Liver (tissue), 3 donors: ENCODE measurements around the gene MSI2.

Experiments
- EGR1 ChIP-seq, 2 donors: IDR thresholded peaks; 2 replicates each; pipeline ENCODE4 v1.6.1; 2016 to 2018; ENCODE audit warnings: antibody characterized with exemption in 2 of 2, low read depth in 2 of 2
- SP1 ChIP-seq: IDR thresholded peaks from 2 replicates; pipeline ENCODE4 v1.6.1; 2018; ENCODE audit warnings: antibody characterized with exemption, mild to moderate bottlenecking
- YY1 ChIP-seq: IDR thresholded peaks from 2 replicates; pipeline ENCODE4 v1.6.1; 2016; ENCODE audit warnings: antibody characterized with exemption, mild to moderate bottlenecking
- TF ChIP-seq, protein P1 (sequence below): IDR thresholded peaks from 2 replicates; pipeline ENCODE4 v1.6.1; 2016; ENCODE audit warnings: antibody characterized with exemption
- TF ChIP-seq, protein P2 (sequence below): fragments of 150-350 bp; IDR thresholded peaks from 2 replicates; pipeline ENCODE4 v1.5.1; 2017; ENCODE audit warnings: improper control_type of control experiment, low read depth, low read length; ENCODE audit not compliant: missing input control
- donor health status: healthy.
- donor health status: healthy.

DNA sequence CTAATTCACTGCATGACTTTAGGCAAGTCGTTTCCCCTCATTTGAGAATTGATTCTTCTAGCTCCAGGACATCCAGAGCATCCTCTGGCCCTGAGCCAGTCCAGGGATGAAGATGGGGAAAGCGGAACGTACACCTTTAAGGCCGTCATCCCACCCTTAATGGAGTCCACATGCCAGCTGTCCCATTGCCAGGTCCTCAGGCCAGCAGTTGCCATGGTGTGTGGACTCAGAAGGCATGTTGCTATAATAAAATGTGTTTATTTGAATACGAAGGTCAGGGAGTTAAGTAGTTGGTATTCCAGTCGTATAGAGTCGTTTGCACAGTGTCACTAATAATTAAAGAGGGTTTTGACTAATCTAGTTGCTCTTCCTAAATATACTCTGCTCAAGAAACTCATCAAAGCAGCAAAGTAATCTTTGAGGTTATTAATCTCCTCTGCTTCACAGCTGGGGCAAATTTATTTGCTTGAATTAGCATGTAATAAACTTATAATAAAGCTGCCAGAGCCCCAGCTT, 458.4 kb downstream of the MSI2 start:
- TF ChIP-seq SP1 (no peak), YY1 (no peak), EGR1 (IDR thresholded peaks at IDR 0.05; ENCODE audit: low read depth in 2 of 2) (no peak)
- TF ChIP-seq, protein P1, sequence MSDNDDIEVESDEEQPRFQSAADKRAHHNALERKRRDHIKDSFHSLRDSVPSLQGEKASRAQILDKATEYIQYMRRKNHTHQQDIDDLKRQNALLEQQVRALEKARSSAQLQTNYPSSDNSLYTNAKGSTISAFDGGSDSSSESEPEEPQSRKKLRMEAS: no peak
- TF ChIP-seq, protein P2, sequence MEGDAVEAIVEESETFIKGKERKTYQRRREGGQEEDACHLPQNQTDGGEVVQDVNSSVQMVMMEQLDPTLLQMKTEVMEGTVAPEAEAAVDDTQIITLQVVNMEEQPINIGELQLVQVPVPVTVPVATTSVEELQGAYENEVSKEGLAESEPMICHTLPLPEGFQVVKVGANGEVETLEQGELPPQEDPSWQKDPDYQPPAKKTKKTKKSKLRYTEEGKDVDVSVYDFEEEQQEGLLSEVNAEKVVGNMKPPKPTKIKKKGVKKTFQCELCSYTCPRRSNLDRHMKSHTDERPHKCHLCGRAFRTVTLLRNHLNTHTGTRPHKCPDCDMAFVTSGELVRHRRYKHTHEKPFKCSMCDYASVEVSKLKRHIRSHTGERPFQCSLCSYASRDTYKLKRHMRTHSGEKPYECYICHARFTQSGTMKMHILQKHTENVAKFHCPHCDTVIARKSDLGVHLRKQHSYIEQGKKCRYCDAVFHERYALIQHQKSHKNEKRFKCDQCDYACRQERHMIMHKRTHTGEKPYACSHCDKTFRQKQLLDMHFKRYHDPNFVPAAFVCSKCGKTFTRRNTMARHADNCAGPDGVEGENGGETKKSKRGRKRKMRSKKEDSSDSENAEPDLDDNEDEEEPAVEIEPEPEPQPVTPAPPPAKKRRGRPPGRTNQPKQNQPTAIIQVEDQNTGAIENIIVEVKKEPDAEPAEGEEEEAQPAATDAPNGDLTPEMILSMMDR: no peak
